ENCODE results near the gene WWOX.

WWOX gene

GRCh38 chr16:78523212-78523985 lies 423.9 kb downstream of the WWOX start:
- TF ChIP-seq PPARA (CRISPR knock-in tag; IDR thresholded peaks at IDR 0.05; ENCODE audit: borderline replicate concordance) = no peak
- no peak for TF ChIP-seq POU6F1 (CRISPR knock-in tag; IDR thresholded peaks at IDR 0.05; ENCODE audit: borderline replicate concordance, low read depth)
- TF ChIP-seq, protein P1, sequence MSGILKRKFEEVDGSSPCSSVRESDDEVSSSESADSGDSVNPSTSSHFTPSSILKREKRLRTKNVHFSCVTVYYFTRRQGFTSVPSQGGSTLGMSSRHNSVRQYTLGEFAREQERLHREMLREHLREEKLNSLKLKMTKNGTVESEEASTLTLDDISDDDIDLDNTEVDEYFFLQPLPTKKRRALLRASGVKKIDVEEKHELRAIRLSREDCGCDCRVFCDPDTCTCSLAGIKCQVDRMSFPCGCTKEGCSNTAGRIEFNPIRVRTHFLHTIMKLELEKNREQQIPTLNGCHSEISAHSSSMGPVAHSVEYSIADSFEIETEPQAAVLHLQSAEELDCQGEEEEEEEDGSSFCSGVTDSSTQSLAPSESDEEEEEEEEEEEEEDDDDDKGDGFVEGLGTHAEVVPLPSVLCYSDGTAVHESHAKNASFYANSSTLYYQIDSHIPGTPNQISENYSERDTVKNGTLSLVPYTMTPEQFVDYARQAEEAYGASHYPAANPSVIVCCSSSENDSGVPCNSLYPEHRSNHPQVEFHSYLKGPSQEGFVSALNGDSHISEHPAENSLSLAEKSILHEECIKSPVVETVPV (CRISPR knock-in tag; IDR thresholded peaks at IDR 0.05) = no peak
- no peak for TF ChIP-seq SNAI2 (CRISPR knock-in tag; IDR thresholded peaks at IDR 0.05)
- TF ChIP-seq ZNF565 (CRISPR knock-in tag; conservative IDR thresholded peaks at IDR 0.05; ENCODE audit: low read depth) = no peak
- no peak for TF ChIP-seq GLIS3 (CRISPR knock-in tag; IDR thresholded peaks at IDR 0.05)
- no peak for TF ChIP-seq TOX (CRISPR knock-in tag; IDR thresholded peaks at IDR 0.05; ENCODE audit: borderline replicate concordance)
- TF ChIP-seq BACH2 (CRISPR knock-in tag; IDR thresholded peaks at IDR 0.05; ENCODE audit: borderline replicate concordance) = no peak
- no peak for TF ChIP-seq TSHZ2 (CRISPR knock-in tag; IDR thresholded peaks at IDR 0.05)
- TF ChIP-seq ZNF70 (CRISPR knock-in tag; IDR thresholded peaks at IDR 0.05) = no peak
- no peak for TF ChIP-seq ISL1 (CRISPR knock-in tag; IDR thresholded peaks at IDR 0.05)
- no peak for ATAC-seq

- ATAC-seq = no peak
- TF ChIP-seq ZNF565 (CRISPR knock-in tag; conservative IDR thresholded peaks at IDR 0.05; ENCODE audit: low read depth) (no peak), ARNTL (CRISPR knock-in tag; IDR thresholded peaks at IDR 0.05; ENCODE audit: borderline replicate concordance, low read depth) (no peak), ZFP30 (CRISPR knock-in tag; IDR thresholded peaks at IDR 0.05) (no peak), ZC3H10 (CRISPR knock-in tag; IDR thresholded peaks at IDR 0.05) (no peak), PPARA (CRISPR knock-in tag; IDR thresholded peaks at IDR 0.05; ENCODE audit: borderline replicate concordance) (no peak), SNAI2 (CRISPR knock-in tag; IDR thresholded peaks at IDR 0.05) (no peak), CSDC2 (CRISPR knock-in tag; IDR thresholded peaks at IDR 0.05) (no peak), BACH2 (CRISPR knock-in tag; IDR thresholded peaks at IDR 0.05; ENCODE audit: borderline replicate concordance) (no peak), TCF4 (CRISPR knock-in tag; IDR thresholded peaks at IDR 0.05; ENCODE audit: borderline replicate concordance) (no peak), TOX (CRISPR knock-in tag; IDR thresholded peaks at IDR 0.05; ENCODE audit: borderline replicate concordance) (no peak), POU6F1 (CRISPR knock-in tag; IDR thresholded peaks at IDR 0.05; ENCODE audit: borderline replicate concordance, low read depth) (no peak)
- TF ChIP-seq, protein P2, sequence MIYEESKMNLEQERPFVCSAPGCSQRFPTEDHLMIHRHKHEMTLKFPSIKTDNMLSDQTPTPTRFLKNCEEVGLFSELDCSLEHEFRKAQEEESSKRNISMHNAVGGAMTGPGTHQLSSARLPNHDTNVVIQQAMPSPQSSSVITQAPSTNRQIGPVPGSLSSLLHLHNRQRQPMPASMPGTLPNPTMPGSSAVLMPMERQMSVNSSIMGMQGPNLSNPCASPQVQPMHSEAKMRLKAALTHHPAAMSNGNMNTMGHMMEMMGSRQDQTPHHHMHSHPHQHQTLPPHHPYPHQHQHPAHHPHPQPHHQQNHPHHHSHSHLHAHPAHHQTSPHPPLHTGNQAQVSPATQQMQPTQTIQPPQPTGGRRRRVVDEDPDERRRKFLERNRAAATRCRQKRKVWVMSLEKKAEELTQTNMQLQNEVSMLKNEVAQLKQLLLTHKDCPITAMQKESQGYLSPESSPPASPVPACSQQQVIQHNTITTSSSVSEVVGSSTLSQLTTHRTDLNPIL (CRISPR knock-in tag; IDR thresholded peaks at IDR 0.05; ENCODE audit: low read depth) = no peak
These were observed 424.7 kb downstream of the WWOX start for GRCh38 chr16:78524066-78524595.

- no peak for ATAC-seq
- TF ChIP-seq ZNF70 (CRISPR knock-in tag; IDR thresholded peaks at IDR 0.05) (no peak), BACH2 (CRISPR knock-in tag; IDR thresholded peaks at IDR 0.05; ENCODE audit: borderline replicate concordance) (no peak), RARB (CRISPR knock-in tag; IDR thresholded peaks at IDR 0.05) (no peak), ZFP3 (CRISPR knock-in tag; IDR thresholded peaks at IDR 0.05) (no peak), CSDC2 (CRISPR knock-in tag; IDR thresholded peaks at IDR 0.05) (no peak), PATZ1 (CRISPR knock-in tag; IDR thresholded peaks at IDR 0.05; ENCODE audit: borderline replicate concordance) (no peak), TSHZ2 (CRISPR knock-in tag; IDR thresholded peaks at IDR 0.05) (no peak)
- TF ChIP-seq, protein P1 (CRISPR knock-in tag; IDR thresholded peaks at IDR 0.05) = no peak
These were observed 428.8 kb downstream of the WWOX start for GRCh38 chr16:78528265-78528664.

All from SK-N-SH treated with all-trans-retinoic acid at 6 μM for 48 hours (cell line).